OCI-M2 (cell line): ENCODE results near the gene DAPP1.

ENCODE experiments used
- DNase-seq: peaks from one replicate; lab custom pipeline; 2025; ENCODE audit not compliant: unreplicated experiment; lab: John Stamatoyannopoulos, UW

DAPP1 gene

DNA sequence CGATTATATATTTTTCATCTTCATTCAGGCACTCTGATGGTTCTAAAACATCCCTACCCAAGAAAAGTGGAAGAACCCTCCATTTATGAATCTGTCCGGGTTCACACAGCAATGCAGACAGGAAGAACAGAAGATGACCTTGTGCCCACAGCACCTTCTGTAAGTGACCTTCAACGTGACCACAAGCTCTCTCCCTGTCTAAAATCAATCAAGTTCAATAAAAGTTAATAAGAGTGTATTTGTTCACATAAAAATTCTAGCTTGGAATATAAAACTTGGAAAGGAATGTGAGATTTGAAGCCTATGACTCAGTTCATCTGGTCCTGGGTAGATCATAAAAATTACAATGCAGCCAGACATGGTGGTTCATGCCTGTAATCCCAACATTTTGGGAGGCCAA lies 36.6 kb downstream of the DAPP1 start:
- DNase-seq: no peak

DNA sequence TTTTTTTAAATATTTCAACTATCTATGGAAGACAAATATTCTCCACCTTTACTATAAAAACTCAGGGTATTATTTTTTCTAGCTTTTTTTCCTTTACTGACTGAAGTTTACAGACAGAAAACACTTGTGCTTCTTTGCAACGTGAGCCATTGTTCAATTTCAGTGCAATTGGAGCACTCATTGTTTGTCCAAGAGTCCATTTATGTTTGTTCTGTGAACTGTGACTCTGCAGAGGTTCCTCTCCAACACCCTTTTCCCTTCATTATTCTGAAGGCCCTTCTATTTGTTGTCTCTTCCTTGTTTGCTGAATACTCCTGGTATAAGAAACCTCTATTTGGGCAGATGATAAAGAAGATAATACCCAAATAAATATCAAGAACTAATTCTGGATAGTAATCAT lies 37.4 kb downstream of the DAPP1 start:
- no peak for DNase-seq

DNA sequence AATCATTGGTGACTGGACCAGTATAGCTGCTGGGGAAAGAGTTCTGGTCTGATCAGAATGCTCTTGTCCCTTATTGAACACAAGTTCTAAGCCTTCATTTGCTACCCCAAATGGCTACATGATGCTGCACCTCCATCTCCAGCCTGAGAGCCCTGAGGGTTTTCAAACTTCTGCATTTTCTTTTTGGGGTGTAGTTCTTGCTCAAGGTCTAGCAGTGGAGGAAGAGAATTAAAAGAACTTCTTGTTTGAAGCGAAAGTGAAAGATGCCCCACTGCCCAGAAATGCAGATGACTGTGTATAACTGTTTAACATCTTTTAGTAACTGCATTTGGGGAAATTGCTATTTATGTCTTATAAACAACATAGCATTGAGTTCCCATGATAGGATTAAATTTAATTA lies 39.1 kb downstream of the DAPP1 start:
- no peak for DNase-seq

DNA sequence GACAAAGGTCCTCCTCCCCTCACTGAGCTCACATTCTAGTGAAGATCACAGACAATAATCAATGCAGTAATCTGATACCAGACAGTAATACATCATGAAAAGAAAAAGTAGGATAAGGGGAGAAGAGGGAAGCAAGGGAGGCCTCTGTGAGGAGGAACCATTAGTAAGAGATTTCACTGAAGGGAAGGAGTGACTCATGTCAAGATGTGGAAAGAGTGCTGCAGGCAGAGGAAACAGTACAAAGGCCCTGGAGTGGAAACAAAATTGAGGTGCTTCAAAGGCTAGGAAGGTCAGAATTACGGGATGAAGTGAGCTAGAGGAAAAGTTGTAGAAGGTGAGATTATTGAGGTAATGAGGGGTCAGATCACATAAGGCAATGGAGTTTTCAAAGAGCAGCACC lies 39.5 kb downstream of the DAPP1 start:
- no peak for DNase-seq

DNA sequence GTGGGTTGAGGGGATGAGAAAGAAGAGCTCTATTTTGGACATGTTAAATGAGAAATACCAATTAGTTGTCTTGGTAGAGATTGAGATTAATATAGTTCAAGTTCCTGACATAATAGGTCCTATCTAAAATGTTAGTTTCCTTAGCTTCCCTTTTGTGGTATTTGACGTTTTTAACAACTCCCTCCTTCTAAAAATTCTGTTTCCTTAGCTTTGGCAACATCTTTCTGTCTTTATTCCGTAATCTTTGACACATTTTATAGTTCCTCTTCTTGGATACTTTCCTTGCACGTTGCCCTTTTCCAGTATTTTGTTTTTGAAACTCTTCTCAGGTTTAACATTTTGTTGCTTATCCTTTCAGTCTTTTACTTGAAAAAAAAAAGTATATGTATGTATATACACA lies 40.7 kb downstream of the DAPP1 start:
- no peak for DNase-seq

DNA sequence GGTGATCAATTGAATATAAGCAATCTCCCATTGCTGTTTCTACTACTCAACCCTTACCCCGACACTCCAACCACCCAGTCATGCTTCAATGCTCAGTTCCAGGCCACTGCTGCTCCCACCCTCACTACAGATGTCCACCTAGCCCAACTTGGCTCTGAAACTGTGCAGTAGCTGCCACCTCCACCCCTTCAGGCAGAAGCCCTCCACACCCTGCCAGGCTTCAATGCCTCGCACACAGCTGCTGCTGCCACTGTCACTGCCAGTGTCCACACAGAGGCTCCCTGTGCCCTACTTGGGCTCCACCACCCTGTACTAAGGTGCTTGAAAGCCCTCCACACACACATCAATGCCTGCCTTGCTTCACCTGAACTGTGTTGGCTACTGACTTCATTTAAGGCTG lies 43.0 kb downstream of the DAPP1 start:
- no peak for DNase-seq

DNA sequence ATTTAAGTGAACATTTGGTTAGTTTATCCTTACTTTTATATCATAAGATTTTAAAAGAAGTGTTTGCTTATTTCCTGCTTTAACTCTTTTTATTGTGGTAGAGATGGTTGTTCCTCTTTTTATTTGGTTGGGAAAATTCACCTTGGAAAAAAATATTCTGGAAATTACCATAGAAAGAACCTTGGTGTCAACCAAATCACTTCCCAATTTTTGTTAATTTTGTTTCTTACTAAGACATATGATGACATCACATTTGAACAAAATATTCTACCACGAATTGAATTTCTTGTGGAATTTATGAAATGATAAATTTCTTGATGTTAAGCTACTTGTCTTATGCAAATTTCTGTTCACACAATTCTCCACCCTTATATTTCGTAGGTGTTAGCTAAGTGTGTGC lies 43.9 kb downstream of the DAPP1 start:
- no peak for DNase-seq

DNA sequence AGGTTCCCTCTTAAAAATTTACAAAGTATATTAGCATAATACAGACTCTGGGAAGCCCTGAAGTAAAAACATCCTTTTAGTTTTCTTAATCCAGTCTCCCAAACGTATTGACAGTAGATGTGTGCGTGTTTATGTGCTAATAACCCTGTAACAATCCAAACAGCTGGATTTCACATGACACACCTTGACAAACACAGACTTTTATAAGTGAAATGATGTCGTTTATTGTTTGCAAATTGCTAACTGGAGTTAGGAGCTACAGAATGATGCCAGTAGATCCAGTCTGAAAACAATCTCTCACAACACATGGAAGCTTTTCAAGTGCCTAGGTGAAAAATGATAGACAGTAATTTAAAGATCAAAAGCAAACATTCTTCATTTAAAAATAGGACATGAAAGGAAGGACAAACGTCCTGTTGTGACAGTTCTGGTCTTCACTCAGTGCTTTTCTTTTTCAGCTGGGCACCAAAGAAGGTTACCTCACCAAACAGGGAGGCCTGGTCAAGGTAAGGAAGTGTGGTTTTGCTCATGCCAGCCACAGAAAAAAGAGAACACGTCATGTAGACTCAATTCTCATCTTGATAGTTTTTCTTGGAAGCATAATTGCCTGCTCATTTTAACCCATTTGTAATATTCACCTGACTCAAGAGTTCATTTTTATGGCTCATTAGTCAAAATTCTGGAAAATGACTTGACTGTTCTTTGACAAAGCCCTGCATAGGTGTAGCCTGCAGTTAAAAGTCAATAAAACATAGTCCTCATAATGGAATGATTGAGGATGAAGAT lies 44.7 kb downstream of the DAPP1 start:
- no peak for DNase-seq

DNA sequence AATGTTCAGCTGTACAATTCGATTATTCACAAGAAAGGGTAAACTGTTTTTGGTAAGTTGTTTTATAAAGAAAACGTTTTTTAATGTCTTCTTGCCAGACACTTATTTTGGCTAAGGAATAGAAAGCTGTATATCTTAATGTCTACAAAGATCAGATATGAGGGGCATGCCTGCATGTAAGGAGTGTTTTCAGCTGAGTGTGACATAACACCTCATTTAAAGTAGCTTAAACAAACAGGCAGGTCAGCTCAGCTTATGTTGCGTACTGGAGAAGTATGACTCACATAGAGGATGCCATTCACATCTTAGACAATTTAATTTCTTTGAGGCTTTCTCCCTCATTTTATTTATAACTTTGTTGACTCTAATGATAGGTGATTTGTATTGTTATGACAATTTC lies 47.2 kb downstream of the DAPP1 start:
- DNase-seq: no peak

DNA sequence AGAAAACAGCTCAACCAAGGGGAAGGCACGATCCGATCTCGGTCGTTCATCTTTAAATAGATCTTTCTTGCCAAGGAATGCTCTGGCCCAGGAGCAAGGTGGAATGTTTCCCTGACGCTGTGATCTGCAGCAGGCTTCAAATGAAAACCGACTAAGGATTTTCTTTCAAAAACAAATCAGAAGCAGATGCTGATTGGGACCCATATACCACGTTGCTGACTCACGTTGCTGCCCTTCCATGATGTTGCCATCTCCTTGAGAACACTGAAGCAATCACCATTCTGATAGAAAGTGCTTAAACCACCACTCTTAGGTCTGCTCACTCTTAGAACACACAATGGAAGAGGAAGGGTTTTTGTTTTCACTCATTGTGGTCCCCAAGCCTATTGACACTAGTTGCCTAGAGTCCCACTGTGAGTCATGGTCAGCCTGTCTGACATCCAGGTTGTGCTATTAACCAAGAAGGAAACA lies 51.5 kb downstream of the DAPP1 start:
- no peak for DNase-seq

DNA sequence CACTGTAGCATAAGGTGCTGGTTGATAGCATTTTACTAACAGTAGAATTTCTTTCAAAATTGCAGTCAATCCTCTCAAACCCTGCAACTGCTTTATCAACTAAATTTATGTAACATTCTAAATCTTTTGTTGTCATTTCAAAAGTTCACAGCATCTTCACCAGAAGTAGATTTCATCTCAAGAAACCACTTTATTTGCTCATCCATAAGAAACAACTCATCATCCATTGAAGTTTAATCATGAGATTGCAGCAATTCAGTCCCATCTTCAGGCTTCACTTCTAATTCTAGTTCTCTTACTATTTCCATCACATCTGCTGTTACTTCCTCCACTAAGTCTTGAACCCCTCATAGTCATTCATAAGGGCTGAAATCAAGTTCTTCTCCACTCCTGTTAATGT lies 55.9 kb downstream of the DAPP1 start:
- DNase-seq: no peak

DNA sequence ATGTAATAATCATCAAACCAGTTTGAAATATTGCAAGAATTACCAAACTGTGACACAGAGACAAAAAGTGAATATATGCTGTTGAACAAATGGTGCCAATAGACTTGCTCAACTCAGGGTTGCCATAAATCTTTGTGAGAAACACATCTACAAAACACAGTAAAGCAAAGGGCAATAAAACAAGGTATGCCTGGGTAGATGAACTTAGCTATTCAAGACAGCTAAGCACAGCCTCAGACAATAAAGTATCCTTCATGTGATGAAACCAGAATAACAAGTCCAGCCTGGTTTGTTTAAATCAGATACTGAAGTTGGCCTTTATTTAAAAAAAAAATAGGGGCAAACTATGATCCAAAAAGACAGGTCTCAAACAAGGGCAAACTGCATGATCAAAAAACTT lies 58.4 kb downstream of the DAPP1 start:
- DNase-seq: no peak

DNA sequence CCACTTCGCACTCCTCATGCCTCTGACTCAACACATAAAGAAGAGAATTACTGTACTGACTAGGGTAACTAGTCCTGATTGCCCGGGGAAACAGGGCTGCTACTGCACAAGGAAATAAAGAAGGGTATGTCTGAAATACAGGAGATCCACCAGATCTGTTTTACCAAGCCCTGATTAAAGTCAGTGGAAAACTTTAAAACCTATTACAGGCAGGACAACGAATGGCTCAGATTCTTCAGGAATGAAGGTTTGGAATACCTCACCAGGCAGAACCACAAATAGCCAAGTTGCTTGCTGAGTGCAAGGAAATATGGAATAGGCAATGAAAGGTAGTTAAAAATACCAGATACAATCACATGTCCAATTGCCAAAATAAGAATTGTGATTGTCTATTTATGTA lies 60.3 kb downstream of the DAPP1 start:
- DNase-seq: no peak

DNA sequence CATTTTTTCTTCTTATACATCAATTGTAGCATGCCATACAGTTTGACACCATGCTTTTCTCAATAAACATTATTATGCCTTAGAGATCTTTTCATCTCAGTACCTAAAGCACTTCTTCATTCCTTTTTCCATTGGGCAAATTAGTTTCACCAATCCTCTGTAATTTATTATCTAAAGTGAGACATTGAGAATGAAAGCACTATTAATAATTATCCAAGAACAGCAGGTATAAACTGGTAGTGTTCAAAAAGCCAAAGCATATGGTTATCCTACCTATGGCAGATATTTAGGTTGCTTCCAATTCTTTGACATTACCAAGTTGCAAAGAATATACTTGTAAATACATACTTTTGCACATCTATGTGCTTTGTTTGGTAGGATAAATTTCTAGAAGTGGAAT lies 62.0 kb downstream of the DAPP1 start:
- DNase-seq: no peak

DNA sequence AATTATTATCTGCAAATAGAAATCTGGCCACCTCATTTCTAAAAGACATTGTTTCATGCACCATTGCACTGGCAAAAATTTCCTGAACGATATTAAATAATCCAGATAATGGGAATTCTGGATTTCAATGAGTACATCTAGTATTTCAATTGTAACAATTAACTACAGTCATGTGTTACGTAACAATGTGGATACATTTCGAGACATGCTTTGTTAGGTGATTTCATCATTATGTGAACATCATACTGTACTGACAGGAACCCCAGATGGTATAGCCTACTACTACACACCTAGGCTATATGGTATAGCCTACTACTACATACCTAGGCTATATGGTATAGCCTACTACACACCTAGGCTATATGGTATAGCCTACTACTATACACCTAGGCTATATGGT lies 62.8 kb downstream of the DAPP1 start:
- DNase-seq: no peak

DNA sequence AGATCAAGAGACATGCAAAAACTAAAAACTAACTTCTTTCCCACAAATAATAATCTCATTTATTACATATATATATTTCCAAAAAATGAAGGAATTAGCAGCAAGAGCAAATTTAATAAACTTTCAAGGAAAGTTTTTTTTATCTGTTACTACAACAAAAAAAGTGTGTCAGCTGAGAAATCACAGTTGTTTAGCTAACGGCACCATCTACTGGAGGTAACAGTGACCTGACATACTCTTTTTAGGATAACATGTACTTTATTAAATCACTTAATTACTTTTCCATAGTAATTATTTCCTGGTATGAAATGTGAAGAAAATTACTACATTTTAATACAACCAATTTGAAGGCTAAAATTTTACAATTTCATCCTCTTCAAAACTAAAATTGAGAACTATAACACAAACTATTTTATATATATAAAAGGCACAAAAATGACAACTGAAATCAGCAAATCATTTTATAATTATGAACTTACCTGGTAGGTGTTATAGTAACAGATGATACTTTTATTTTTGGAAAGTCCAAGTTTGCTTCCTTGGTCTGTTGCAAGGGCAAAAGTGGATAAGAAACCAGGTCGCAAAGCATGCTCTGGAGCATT lies 68.5 kb downstream of the DAPP1 start:
- no peak for DNase-seq

DNA sequence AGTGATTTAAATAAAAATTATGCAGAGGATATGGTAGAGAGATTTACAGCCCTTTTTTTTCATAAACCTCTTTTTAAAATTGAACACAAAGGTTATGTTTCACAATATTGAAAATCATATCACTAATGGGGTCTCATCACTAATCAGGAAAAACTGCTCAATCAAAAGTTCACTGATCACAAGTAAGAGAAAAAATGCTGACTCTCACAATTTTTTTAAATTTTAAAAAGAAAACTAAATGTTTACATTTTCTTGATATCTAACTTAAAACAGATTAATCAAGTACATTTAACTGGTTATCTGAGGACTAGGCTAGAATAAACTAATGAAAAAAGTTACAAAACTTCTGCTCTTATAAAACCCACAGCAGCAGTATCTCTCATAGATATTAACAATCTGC lies 69.1 kb downstream of the DAPP1 start:
- no peak for DNase-seq

DNA sequence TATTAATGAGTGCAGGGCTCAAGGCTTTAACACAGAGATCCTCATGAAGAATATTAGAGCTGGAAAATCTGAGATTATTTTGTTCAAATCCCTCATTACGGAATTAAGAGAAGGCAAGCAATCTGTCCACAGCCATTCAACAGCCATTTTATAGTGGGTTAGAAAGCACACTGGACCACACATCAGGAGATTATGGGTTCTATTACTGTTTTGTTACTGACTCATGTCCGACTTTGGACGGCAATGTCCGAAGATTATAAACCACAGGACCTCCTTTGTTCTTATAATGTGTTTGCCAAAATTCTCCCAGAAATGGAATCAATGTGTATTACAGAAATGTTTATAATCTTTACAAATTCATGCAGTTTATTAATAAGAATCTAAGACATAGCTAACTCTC lies 69.5 kb downstream of the DAPP1 start:
- DNase-seq: no peak

DNA sequence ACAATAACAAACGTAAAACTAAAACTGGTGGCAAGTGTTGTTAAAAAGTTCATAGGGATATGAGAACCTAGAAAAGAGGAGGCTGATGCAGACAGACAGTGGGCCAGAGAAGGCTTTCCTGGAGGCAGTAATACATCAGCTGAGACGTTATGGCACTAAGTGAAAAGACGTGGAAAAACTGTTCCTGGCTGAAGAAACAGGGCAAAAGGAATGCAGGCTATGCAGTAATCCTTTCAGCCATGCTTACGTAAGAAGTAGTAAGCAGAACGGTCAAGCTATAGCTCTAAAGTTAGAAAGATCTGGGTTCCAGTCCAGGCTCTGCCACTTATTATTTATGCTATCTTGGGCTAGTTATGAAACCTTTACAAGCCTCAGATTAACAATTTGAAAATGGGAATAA lies 71.2 kb downstream of the DAPP1 start:
- no peak for DNase-seq

DNA sequence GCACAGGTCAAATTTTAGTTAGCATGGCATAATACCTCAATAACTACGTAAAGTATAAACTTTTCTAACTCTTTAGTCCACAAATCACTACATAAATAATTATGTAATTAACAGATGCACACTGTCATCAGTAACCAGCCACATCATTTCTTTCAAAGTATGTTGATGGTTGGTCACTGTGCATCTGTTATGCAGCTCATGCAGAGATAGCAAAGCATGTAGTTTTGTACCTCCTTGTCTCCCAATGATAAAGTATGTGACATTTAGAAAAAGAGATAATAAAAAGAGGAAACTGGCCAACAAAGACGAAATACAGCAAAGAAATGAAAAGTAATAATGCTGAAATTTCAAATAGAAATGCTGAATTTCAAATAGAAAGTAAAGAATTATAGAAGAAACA lies 74.7 kb downstream of the DAPP1 start:
- DNase-seq: no peak

DNA sequence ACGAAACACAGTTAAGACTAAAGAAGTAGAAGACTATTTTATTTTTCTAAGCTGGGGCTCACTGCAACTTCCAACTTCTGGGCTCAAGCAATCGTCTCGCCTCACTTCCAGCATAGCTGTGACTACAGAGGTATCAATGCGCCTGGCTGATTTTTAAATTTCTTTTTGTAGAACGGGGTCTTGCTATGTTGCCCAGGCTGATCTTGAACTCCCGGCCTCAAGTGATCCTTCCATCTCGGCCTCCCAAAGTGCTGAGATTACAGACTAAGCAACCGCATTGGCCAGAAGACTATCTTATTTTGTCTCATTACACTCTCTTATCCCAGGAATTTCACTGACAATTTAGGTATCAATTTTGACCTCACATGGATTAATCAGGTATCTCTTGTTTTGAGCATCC lies 76.4 kb downstream of the DAPP1 start:
- DNase-seq: no peak

DNA sequence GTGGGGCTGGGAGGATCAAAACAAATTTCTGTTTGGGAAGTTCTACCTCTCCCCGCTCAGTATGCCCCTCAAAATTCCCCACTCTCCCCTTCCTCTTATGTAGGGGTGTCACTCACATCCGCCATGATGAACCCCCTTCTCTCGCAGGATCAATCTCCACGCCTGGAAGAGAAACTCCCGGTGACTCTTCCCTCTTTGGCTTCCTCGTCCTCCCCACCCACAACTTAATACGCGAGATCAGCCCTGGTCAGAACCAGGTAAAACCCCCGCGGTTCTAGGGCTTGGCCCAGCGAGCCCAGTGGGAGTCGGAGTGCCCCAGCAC lies 77.2 kb downstream of the DAPP1 start:
- no peak for DNase-seq
